H7 (cell line): Measurements from ENCODE around the gene TMC5. TPM values are rescaled to one million over a fixed set of nuclear protein-coding genes. Genes with fewer than 3 reads are reported as not detected.

Experiments
- DNase-seq: peaks from one replicate; pipeline ENCODE4 v3.0.0; 2012
- H3K27me3 ChIP-seq: 2 replicates; pipeline ENCODE4 v1.6.0; 2011; ENCODE audit warnings: mild to moderate bottlenecking, low read length; ENCODE audit not compliant: control insufficient read depth, insufficient read depth
- H3K36me3 ChIP-seq: replicated peaks from 2 replicates; pipeline ENCODE4 v1.5.1; 2011; ENCODE audit warnings: low read length; ENCODE audit not compliant: control insufficient read depth, insufficient read depth
- H3K4me3 ChIP-seq: 2 replicates; pipeline ENCODE4 v1.5.1; 2011; ENCODE audit warnings: low read depth, mild to moderate bottlenecking, control low read depth, low read length, moderate library complexity; ENCODE audit not compliant: insufficient read depth
- total RNA-seq: library from RNA; depleted of rRNA; stranded (reverse); fragments of >200 nt; shearing (Covaris generic); gene quantifications from 2 replicates; pipeline ENCODE4 v1.2.3, GENCODE V29; 2014

Gene TMC5
- total RNA-seq, 1 experiment from 2014 or later = 1.0 TPM

- H3K36me3 ChIP-seq = no peaks in the 10 kb centered on the region
- no peaks in the 10 kb centered on the region for H3K27me3 ChIP-seq
- DNase-seq = no peak
- no peak overlapping the region for H3K4me3 ChIP-seq
These were observed 72.9 kb downstream of the TMC5 start for GRCh38 chr16:19490619-19491018.

GRCh38 chr16:19497176-19497575 lies 79.5 kb downstream of the TMC5 start:
- Histone ChIP-seq H3K36me3 (peaks cover 2% of the 10 kb centered on the region; the same call in 1 of the 2 replicates), H3K4me3 (no peak overlapping the region), H3K27me3 (no peaks in the 10 kb centered on the region)
- no peak for DNase-seq

- Histone ChIP-seq H3K36me3 (peaks cover 7% of the 10 kb centered on the region), H3K4me3 (no peak overlapping the region), H3K27me3 (no peaks in the 10 kb centered on the region)
- no peak for DNase-seq
These were observed 81.3 kb downstream of the TMC5 start for GRCh38 chr16:19499006-19499405.

- peaks cover 7% of the 10 kb centered on the region for H3K36me3 ChIP-seq
- H3K27me3 ChIP-seq = no peaks in the 10 kb centered on the region
- no peak for DNase-seq
- H3K4me3 ChIP-seq = no peak overlapping the region
These were observed 81.8 kb downstream of the TMC5 start for GRCh38 chr16:19499481-19499880.

GRCh38 chr16:19502395-19503131 lies 84.9 kb downstream of the TMC5 start:
- DNase-seq = peak; percentile 41
- no peak overlapping the region for H3K4me3 ChIP-seq
- H3K36me3 ChIP-seq = peaks cover 11% of the 10 kb centered on the region
- no peaks in the 10 kb centered on the region for H3K27me3 ChIP-seq

GRCh38 chr16:19503461-19504075 lies 85.9 kb downstream of the TMC5 start:
- peaks cover 14% of the 10 kb centered on the region for H3K36me3 ChIP-seq
- no peak for DNase-seq

GRCh38 chr16:19505600-19506303 lies 88.1 kb downstream of the TMC5 start:
- H3K36me3 ChIP-seq = peaks cover 16% of the 10 kb centered on the region
- DNase-seq = no peak
- no peaks in the 10 kb centered on the region for H3K27me3 ChIP-seq
- no peak overlapping the region for H3K4me3 ChIP-seq

More at GRCh38 chr16:19503461-19504075, 85.9 kb downstream of the TMC5 start:
- no peaks in the 10 kb centered on the region for H3K27me3 ChIP-seq
- H3K4me3 ChIP-seq = no peak overlapping the region

- H3K27me3 ChIP-seq = no peaks in the 10 kb centered on the region
- no peak for DNase-seq
- no peak overlapping the region for H3K4me3 ChIP-seq
- peaks cover 15% of the 10 kb centered on the region for H3K36me3 ChIP-seq
These were observed 89.3 kb downstream of the TMC5 start for GRCh38 chr16:19506965-19507364.

GRCh38 chr16:19507867-19508266 lies 90.2 kb downstream of the TMC5 start:
- no peaks in the 10 kb centered on the region for H3K27me3 ChIP-seq
- peaks cover 13% of the 10 kb centered on the region for H3K36me3 ChIP-seq
- DNase-seq = no peak

GRCh38 chr16:19512297-19512696 lies 94.6 kb downstream of the TMC5 start:
- no peak for DNase-seq
- H3K27me3 ChIP-seq = no peaks in the 10 kb centered on the region
- no peak overlapping the region for H3K4me3 ChIP-seq
- peaks cover 6% of the 10 kb centered on the region for H3K36me3 ChIP-seq

More at GRCh38 chr16:19507867-19508266, 90.2 kb downstream of the TMC5 start:
- H3K4me3 ChIP-seq = no peak overlapping the region

GRCh38 chr16:19513377-19514053 lies 95.8 kb downstream of the TMC5 start:
- Histone ChIP-seq H3K4me3 (no peak overlapping the region), H3K36me3 (peaks cover 1% of the 10 kb centered on the region)

GRCh38 chr16:19515757-19516156 lies 98.1 kb downstream of the TMC5 start:
- DNase-seq = no peak
- Histone ChIP-seq H3K27me3 (no peaks in the 10 kb centered on the region), H3K36me3 (no peaks in the 10 kb centered on the region; the same call in none of the 2 replicates), H3K4me3 (no peak overlapping the region)

More at GRCh38 chr16:19513377-19514053, 95.8 kb downstream of the TMC5 start:
- H3K27me3 ChIP-seq = no peaks in the 10 kb centered on the region
- no peak for DNase-seq

GRCh38 chr16:19517424-19518089 lies 99.9 kb downstream of the TMC5 start:
- no peak for DNase-seq
- Histone ChIP-seq H3K36me3 (no peaks in the 10 kb centered on the region; the same call in none of the 2 replicates), H3K27me3 (no peaks in the 10 kb centered on the region), H3K4me3 (no peak overlapping the region)

GRCh38 chr16:19518388-19518787 lies 100.7 kb downstream of the TMC5 start:
- no peak overlapping the region for H3K4me3 ChIP-seq
- H3K27me3 ChIP-seq = no peaks in the 10 kb centered on the region
- no peaks in the 10 kb centered on the region; the same call in none of the 2 replicates for H3K36me3 ChIP-seq
- no peak for DNase-seq
